ENCODE results near the gene BGN.

BGN gene

GRCh38 chrX:153493085-153493484 lies 1.7 kb upstream of the BGN start:
- Histone ChIP-seq H3K36me3 (ENCODE audit: control insufficient read depth, insufficient read depth, low read length) (no peaks in the 10 kb centered on the region), H3K27ac (ENCODE audit: low read length) (no peak overlapping the region), H3K4me3 (ENCODE audit: low read length) (no peak overlapping the region), H3K4me1 (ENCODE audit: control insufficient read depth, insufficient read depth, low read length) (no peaks in the 10 kb centered on the region; the same call in 1 of the 2 replicates), H3K9me3 (ENCODE audit: control insufficient read depth, insufficient read depth, low read length) (no peaks in the 10 kb centered on the region), H3K27me3 (ENCODE audit: control insufficient read depth, insufficient read depth, low read length) (no peaks in the 10 kb centered on the region)
- no peak for DNase-seq (ENCODE audit: low read depth, low spot score)
- no CpG with 5 or more reads among the region's 11 CpGs for WGBS (ENCODE audit: insufficient coverage, insufficient read length)

- H3K36me3 ChIP-seq (ENCODE audit: control insufficient read depth, insufficient read depth, low read length): no peaks in the 10 kb centered on the region
- no peaks in the 10 kb centered on the region for H3K4me1 ChIP-seq (ENCODE audit: control insufficient read depth, insufficient read depth, low read length)
- DNase-seq (ENCODE audit: low read depth, low spot score): no peak
- no peak overlapping the region for H3K4me3 ChIP-seq (ENCODE audit: low read length)
- no peaks in the 10 kb centered on the region for H3K9me3 ChIP-seq (ENCODE audit: control insufficient read depth, insufficient read depth, low read length)
- no peaks in the 10 kb centered on the region for H3K27me3 ChIP-seq (ENCODE audit: control insufficient read depth, insufficient read depth, low read length)
- no peak overlapping the region for H3K27ac ChIP-seq (ENCODE audit: low read length)
- no CpG with 5 or more reads among the region's 12 CpGs for whole genome bisulfite sequencing (ENCODE audit: insufficient coverage, insufficient read length)
These were observed 719 bp upstream of the BGN start for GRCh38 chrX:153494061-153494460.

- no peak overlapping the region for H3K4me3 ChIP-seq (ENCODE audit: low read length)
- no CpG with 5 or more reads among the region's 17 CpGs for WGBS (ENCODE audit: insufficient coverage, insufficient read length)
- no peaks in the 10 kb centered on the region for H3K9me3 ChIP-seq (ENCODE audit: control insufficient read depth, insufficient read depth, low read length)
- no peaks in the 10 kb centered on the region for H3K4me1 ChIP-seq (ENCODE audit: control insufficient read depth, insufficient read depth, low read length)
- H3K27me3 ChIP-seq (ENCODE audit: control insufficient read depth, insufficient read depth, low read length): no peaks in the 10 kb centered on the region
- H3K36me3 ChIP-seq (ENCODE audit: control insufficient read depth, insufficient read depth, low read length): no peaks in the 10 kb centered on the region
- DNase-seq (ENCODE audit: low read depth, low spot score): no peak
- H3K27ac ChIP-seq (ENCODE audit: low read length): no peak overlapping the region
These were observed 577 bp downstream of the BGN start for GRCh38 chrX:153495362-153495751.

- H3K27ac ChIP-seq (ENCODE audit: low read length): no peak overlapping the region
- no peaks in the 10 kb centered on the region for H3K9me3 ChIP-seq (ENCODE audit: control insufficient read depth, insufficient read depth, low read length)
- H3K27me3 ChIP-seq (ENCODE audit: control insufficient read depth, insufficient read depth, low read length): no peaks in the 10 kb centered on the region
- H3K4me1 ChIP-seq (ENCODE audit: control insufficient read depth, insufficient read depth, low read length): no peaks in the 10 kb centered on the region
- WGBS (ENCODE audit: insufficient coverage, insufficient read length): no CpG with 5 or more reads among the region's 18 CpGs
- no peak for DNase-seq (ENCODE audit: low read depth, low spot score)
- H3K36me3 ChIP-seq (ENCODE audit: control insufficient read depth, insufficient read depth, low read length): no peaks in the 10 kb centered on the region
- no peak overlapping the region for H3K4me3 ChIP-seq (ENCODE audit: low read length)
These were observed 1.3 kb downstream of the BGN start for GRCh38 chrX:153495903-153496589.

- no peaks in the 10 kb centered on the region for H3K4me1 ChIP-seq (ENCODE audit: control insufficient read depth, insufficient read depth, low read length)
- no peaks in the 10 kb centered on the region for H3K9me3 ChIP-seq (ENCODE audit: control insufficient read depth, insufficient read depth, low read length)
- no peak overlapping the region for H3K4me3 ChIP-seq (ENCODE audit: low read length)
- WGBS (ENCODE audit: insufficient coverage, insufficient read length): no CpG with 5 or more reads among the region's 8 CpGs
- H3K27ac ChIP-seq (ENCODE audit: low read length): no peak overlapping the region
- DNase-seq (ENCODE audit: low read depth, low spot score): no peak
- H3K27me3 ChIP-seq (ENCODE audit: control insufficient read depth, insufficient read depth, low read length): no peaks in the 10 kb centered on the region
- no peaks in the 10 kb centered on the region for H3K36me3 ChIP-seq (ENCODE audit: control insufficient read depth, insufficient read depth, low read length)
These were observed 1.8 kb downstream of the BGN start for GRCh38 chrX:153496590-153496959.

- Histone ChIP-seq H3K27ac (ENCODE audit: low read length) (no peak overlapping the region), H3K4me3 (ENCODE audit: low read length) (no peak overlapping the region), H3K9me3 (ENCODE audit: control insufficient read depth, insufficient read depth, low read length) (no peaks in the 10 kb centered on the region), H3K36me3 (ENCODE audit: control insufficient read depth, insufficient read depth, low read length) (no peaks in the 10 kb centered on the region), H3K4me1 (ENCODE audit: control insufficient read depth, insufficient read depth, low read length) (no peaks in the 10 kb centered on the region), H3K27me3 (ENCODE audit: control insufficient read depth, insufficient read depth, low read length) (no peaks in the 10 kb centered on the region)
- DNase-seq (ENCODE audit: low read depth, low spot score): no peak
- WGBS (ENCODE audit: insufficient coverage, insufficient read length): no CpG with 5 or more reads among the region's 7 CpGs
These were observed 3.7 kb downstream of the BGN start for GRCh38 chrX:153498453-153498852.

GRCh38 chrX:153499341-153499740 lies 4.6 kb downstream of the BGN start:
- Histone ChIP-seq H3K4me3 (ENCODE audit: low read length) (no peak overlapping the region), H3K4me1 (ENCODE audit: control insufficient read depth, insufficient read depth, low read length) (no peaks in the 10 kb centered on the region), H3K27me3 (ENCODE audit: control insufficient read depth, insufficient read depth, low read length) (no peaks in the 10 kb centered on the region), H3K27ac (ENCODE audit: low read length) (no peak overlapping the region), H3K36me3 (ENCODE audit: control insufficient read depth, insufficient read depth, low read length) (no peaks in the 10 kb centered on the region), H3K9me3 (ENCODE audit: control insufficient read depth, insufficient read depth, low read length) (no peaks in the 10 kb centered on the region)
- DNase-seq (ENCODE audit: low read depth, low spot score): no peak
- WGBS (ENCODE audit: insufficient coverage, insufficient read length): no CpG with 5 or more reads among the region's 15 CpGs

- WGBS (ENCODE audit: insufficient coverage, insufficient read length): no CpG with 5 or more reads among the region's 17 CpGs
- Histone ChIP-seq H3K9me3 (ENCODE audit: control insufficient read depth, insufficient read depth, low read length) (no peaks in the 10 kb centered on the region), H3K4me1 (ENCODE audit: control insufficient read depth, insufficient read depth, low read length) (no peaks in the 10 kb centered on the region), H3K27ac (ENCODE audit: low read length) (no peak overlapping the region), H3K27me3 (ENCODE audit: control insufficient read depth, insufficient read depth, low read length) (no peaks in the 10 kb centered on the region), H3K4me3 (ENCODE audit: low read length) (no peak overlapping the region), H3K36me3 (ENCODE audit: control insufficient read depth, insufficient read depth, low read length) (no peaks in the 10 kb centered on the region)
- DNase-seq (ENCODE audit: low read depth, low spot score): no peak
These were observed 5.1 kb downstream of the BGN start for GRCh38 chrX:153499876-153500275.

GRCh38 chrX:153500676-153501280 lies 6.0 kb downstream of the BGN start:
- no peak for DNase-seq (ENCODE audit: low read depth, low spot score)
- Histone ChIP-seq H3K9me3 (ENCODE audit: control insufficient read depth, insufficient read depth, low read length) (no peaks in the 10 kb centered on the region), H3K27me3 (ENCODE audit: control insufficient read depth, insufficient read depth, low read length) (no peaks in the 10 kb centered on the region), H3K27ac (ENCODE audit: low read length) (no peak overlapping the region), H3K4me3 (ENCODE audit: low read length) (no peak overlapping the region), H3K36me3 (ENCODE audit: control insufficient read depth, insufficient read depth, low read length) (no peaks in the 10 kb centered on the region), H3K4me1 (ENCODE audit: control insufficient read depth, insufficient read depth, low read length) (no peaks in the 10 kb centered on the region)
- WGBS (ENCODE audit: insufficient coverage, insufficient read length): no CpG with 5 or more reads among the region's 9 CpGs

- no CpG with 5 or more reads among the region's 8 CpGs for WGBS (ENCODE audit: insufficient coverage, insufficient read length)
- Histone ChIP-seq H3K4me3 (ENCODE audit: low read length) (no peak overlapping the region), H3K36me3 (ENCODE audit: control insufficient read depth, insufficient read depth, low read length) (no peaks in the 10 kb centered on the region), H3K27ac (ENCODE audit: low read length) (no peak overlapping the region), H3K9me3 (ENCODE audit: control insufficient read depth, insufficient read depth, low read length) (no peaks in the 10 kb centered on the region), H3K4me1 (ENCODE audit: control insufficient read depth, insufficient read depth, low read length) (no peaks in the 10 kb centered on the region), H3K27me3 (ENCODE audit: control insufficient read depth, insufficient read depth, low read length) (no peaks in the 10 kb centered on the region)
- DNase-seq (ENCODE audit: low read depth, low spot score): no peak
These were observed 6.8 kb downstream of the BGN start for GRCh38 chrX:153501530-153501929.

- Histone ChIP-seq H3K36me3 (ENCODE audit: control insufficient read depth, insufficient read depth, low read length) (no peaks in the 10 kb centered on the region), H3K9me3 (ENCODE audit: control insufficient read depth, insufficient read depth, low read length) (no peaks in the 10 kb centered on the region), H3K27me3 (ENCODE audit: control insufficient read depth, insufficient read depth, low read length) (no peaks in the 10 kb centered on the region), H3K4me3 (ENCODE audit: low read length) (no peak overlapping the region), H3K4me1 (ENCODE audit: control insufficient read depth, insufficient read depth, low read length) (no peaks in the 10 kb centered on the region), H3K27ac (ENCODE audit: low read length) (no peak overlapping the region)
- WGBS (ENCODE audit: insufficient coverage, insufficient read length): no CpG with 5 or more reads among the region's 10 CpGs
- DNase-seq (ENCODE audit: low read depth, low spot score): no peak
These were observed 7.4 kb downstream of the BGN start for GRCh38 chrX:153502131-153502530.
